BLaER1 (cell line): ENCODE data around the gene COL4A2.

Source experiments
- H3K27ac ChIP-seq: shearing (Covaris generic); formaldehyde crosslinking; 2 replicates; pipeline ENCODE4 v1.8.1; 2022
- H3K27me3 ChIP-seq: shearing (Covaris generic); formaldehyde crosslinking; 2 replicates; pipeline ENCODE4 v1.8.1; 2022
- H3K36me3 ChIP-seq: shearing (Covaris generic); formaldehyde crosslinking; 2 replicates; pipeline ENCODE4 v1.8.1; 2022
- H3K4me1 ChIP-seq: shearing (Covaris generic); formaldehyde crosslinking; 2 replicates; pipeline ENCODE4 v1.8.1; 2022
- H3K4me2 ChIP-seq: shearing (Covaris generic); formaldehyde crosslinking; 2 replicates; pipeline ENCODE4 v1.8.1; 2022
- H3K4me3 ChIP-seq: shearing (Covaris generic); formaldehyde crosslinking; 2 replicates; pipeline ENCODE4 v1.8.1; 2022
- H3K9ac ChIP-seq: shearing (Covaris generic); formaldehyde crosslinking; 2 replicates; pipeline ENCODE4 v1.8.1; 2022
- H3K9me3 ChIP-seq: shearing (Covaris generic); formaldehyde crosslinking; 2 replicates; pipeline ENCODE4 v1.8.1; 2022
- H4K20me1 ChIP-seq: shearing (Covaris generic); formaldehyde crosslinking; 2 replicates; pipeline ENCODE4 v1.8.1; 2022
- Cebpa-rat ChIP-seq: shearing (Covaris generic); IDR thresholded peaks from 2 replicates; pipeline ENCODE4 v1.8.1; 2022

Gene COL4A2

DNA sequence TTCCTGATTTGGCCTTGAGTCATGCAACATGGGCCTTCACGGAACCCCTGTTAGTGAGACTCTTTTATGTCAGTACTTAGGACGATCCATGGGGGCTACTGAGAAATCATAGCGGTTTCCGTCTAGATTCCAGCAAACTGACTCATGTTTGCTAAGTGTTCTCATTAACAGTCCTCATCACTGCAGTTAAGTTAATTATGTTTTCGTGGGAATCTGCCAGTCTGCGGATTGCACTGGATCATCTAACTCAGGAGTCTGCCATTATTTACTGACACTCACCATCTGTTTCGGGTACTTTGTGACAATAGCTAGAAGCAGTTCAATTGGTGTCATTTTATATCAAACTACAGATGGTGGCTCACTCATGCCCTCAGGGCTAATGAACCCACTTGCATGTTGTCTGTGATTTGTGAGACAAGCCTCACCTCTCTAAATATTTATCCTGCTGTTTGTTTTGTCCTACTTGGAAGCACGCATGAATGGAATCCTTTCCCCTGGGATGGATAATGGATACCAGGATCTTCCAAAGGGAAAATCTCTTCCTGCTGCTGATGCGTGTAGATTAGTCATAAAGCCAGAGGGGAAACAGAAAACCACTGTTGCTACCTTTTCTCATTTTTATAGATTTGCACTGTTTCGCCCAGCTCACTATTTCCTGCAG, 192.7 kb downstream of the COL4A2 start:
- Histone ChIP-seq H4K20me1 (no peaks in the 10 kb centered on the region), H3K4me3 (no peak overlapping the region), H3K9ac (no peak overlapping the region), H3K36me3 (no peaks in the 10 kb centered on the region), H3K4me2 (no peak overlapping the region), H3K4me1 (peaks cover 20% of the 10 kb centered on the region), H3K9me3 (peaks cover 20% of the 10 kb centered on the region), H3K27me3 (no peaks in the 10 kb centered on the region), H3K27ac (no peak overlapping the region)
- TF ChIP-seq Cebpa-rat, result no peak

DNA sequence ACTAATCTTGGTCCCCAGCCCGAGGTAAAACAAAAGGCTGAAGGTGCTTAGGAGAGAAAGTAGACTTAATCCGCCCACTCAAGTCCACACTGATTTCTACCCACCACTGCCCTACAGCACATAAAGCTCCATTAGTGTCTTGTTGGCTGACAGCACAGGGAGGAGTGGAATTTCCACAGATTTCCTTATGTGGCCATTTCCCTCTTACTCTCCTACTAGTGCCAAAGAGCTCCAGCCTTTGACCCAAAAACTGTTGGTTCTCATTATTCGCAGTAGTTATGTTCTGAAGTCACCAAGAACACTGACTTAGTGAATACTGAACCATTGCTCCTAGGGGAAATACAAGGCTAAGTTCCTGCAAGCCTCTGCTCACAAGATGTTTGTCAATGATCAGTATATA, 193.3 kb downstream of the COL4A2 start:
- Histone ChIP-seq H3K36me3 (no peaks in the 10 kb centered on the region), H3K27me3 (no peaks in the 10 kb centered on the region), H4K20me1 (no peaks in the 10 kb centered on the region), H3K4me3 (no peak overlapping the region), H3K4me2 (no peak overlapping the region), H3K27ac (no peak overlapping the region), H3K9ac (no peak overlapping the region), H3K4me1 (peaks cover 20% of the 10 kb centered on the region), H3K9me3 (peaks cover 20% of the 10 kb centered on the region)
- TF ChIP-seq Cebpa-rat, result no peak

DNA sequence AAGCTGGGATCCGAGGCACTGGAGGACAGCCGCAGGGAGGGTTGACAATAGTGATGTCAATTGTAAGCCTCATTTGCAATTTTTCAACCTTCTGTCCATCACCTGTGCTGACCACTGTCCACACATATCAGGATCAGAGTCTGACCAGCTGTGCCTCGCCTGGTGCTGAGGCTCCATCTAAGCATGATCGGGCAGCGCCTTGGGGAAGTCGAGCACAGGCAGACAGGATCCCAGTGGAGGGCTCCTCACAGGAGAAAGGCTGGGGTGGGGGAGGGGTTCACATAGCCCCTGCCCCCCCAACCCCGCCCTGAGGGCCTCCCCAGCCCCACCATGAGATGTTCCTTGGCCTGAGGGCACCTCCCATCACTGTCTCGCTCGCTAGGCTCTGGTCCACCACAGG, 194.1 kb downstream of the COL4A2 start:
- Histone ChIP-seq H3K9ac (no peak overlapping the region), H3K4me3 (no peak overlapping the region), H4K20me1 (no peaks in the 10 kb centered on the region), H3K36me3 (no peaks in the 10 kb centered on the region), H3K4me1 (peaks cover 20% of the 10 kb centered on the region), H3K4me2 (no peak overlapping the region), H3K27me3 (no peaks in the 10 kb centered on the region), H3K9me3 (peaks cover 20% of the 10 kb centered on the region), H3K27ac (no peak overlapping the region)
- no peak for TF ChIP-seq Cebpa-rat

DNA sequence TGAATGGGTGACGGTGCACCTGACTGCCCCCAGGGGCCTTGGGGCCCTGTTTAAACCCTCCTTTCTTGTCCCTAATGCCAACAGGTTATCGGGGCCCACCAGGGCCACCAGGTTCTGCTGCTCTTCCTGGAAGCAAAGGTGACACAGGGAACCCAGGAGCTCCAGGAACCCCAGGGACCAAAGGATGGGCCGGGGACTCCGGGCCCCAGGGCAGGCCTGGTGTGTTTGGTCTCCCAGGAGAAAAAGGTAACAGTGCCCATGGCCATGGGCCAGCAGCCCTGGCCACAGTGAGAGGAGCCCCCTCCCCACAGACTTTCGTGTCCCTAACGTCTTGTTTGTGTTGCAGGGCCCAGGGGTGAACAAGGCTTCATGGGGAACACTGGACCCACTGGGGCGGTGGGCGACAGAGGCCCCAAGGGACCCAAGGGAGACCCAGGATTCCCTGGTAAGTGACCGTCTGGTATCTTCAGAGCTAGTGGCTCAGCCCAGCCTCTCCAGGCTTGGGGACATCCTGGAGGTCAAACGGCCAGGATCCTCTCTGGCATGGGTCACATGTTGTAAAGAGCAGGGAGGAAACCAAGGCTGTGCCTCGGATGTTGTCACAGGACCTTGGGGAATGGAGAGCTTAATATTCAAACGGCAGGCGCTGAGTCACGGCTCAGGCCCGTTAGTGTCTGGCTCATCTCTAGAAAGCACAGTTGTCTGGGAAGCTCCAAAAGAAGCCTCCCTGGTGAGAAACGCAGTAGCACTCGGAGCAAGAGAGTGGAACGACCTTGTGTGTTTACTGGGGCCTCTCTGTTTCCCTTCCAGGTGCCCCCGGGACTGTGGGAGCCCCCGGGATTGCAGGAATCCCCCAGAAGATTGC, 196.2 kb downstream of the COL4A2 start:
- no peak for TF ChIP-seq Cebpa-rat

DNA sequence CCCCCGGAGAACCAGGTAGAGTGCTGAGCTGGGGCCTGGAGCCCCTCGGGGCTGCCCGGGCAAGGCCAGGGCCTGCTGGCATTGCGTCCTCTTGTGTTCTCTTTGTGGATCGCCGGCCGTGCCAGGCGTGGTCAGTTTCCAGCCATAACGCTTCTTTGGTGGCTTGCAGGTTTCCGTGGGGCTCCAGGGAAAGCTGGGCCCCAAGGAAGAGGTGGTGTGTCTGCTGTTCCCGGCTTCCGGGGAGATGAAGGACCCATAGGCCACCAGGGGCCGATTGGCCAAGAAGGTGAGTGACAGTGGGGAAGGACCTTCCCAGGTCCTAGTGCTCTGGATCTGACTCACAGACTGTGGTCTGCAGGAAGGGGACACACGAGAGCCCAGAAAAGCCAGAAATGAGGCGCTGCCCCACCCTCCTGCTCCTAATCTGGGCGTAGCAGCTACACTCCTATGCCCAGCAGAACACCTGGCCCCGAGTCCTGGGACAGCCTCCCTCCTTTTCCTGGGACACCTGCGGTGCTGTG, 197.0 kb downstream of the COL4A2 start:
- H3K27ac ChIP-seq, result peak overlapping the region; percentile 83
- 0 out of 2 replicates have a peak overlapping the region, but pooled peaks have one; percentile 46 for H3K9ac ChIP-seq
- peaks cover 36% of the 10 kb centered on the region for H3K4me1 ChIP-seq
- H3K27me3 ChIP-seq, result no peaks in the 10 kb centered on the region
- peak overlapping the region; percentile 89 for H3K4me2 ChIP-seq
- H4K20me1 ChIP-seq, result no peaks in the 10 kb centered on the region
- H3K4me3 ChIP-seq, result 0 out of 2 replicates have a peak overlapping the region, but pooled peaks have one; percentile 16
- H3K36me3 ChIP-seq, result no peaks in the 10 kb centered on the region
- TF ChIP-seq Cebpa-rat, result no peak
- peaks cover 20% of the 10 kb centered on the region for H3K9me3 ChIP-seq

More for the DNA sequence above, 196.2 kb downstream of the COL4A2 start:
- Histone ChIP-seq H3K27me3 (no peaks in the 10 kb centered on the region), H3K4me3 (0 out of 2 replicates have a peak overlapping the region, but pooled peaks have one; percentile 16), H3K4me2 (peak overlapping the region; percentile 89), H3K4me1 (peaks cover 36% of the 10 kb centered on the region), H3K36me3 (no peaks in the 10 kb centered on the region), H4K20me1 (no peaks in the 10 kb centered on the region), H3K9ac (peak overlapping the region; percentile 46; the same call in 1 of the 2 replicates), H3K9me3 (peaks cover 20% of the 10 kb centered on the region), H3K27ac (peak overlapping the region; percentile 83)

DNA sequence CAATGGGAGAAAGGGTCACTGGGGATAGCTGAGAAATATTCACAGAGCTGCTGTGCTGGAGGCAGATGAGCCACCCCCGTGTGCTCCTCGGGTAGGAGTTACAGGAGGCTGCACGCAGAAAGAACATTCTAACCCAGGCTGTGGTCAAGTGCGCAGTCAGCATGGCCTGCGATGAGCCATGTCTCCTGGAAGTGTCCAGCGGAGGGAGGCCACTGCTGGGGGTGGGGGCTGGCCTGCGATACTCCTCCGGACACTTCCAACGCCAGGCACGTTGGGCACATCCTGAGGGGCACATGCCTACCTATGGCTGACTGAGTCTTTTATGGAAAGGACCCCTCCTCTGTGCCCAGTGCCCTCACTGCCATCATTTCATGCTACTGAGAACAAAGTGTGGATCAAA, 198.5 kb downstream of the COL4A2 start:
- Histone ChIP-seq H3K4me3 (no peak overlapping the region), H3K9me3 (peaks cover 6% of the 10 kb centered on the region; the same call in 1 of the 2 replicates), H4K20me1 (no peaks in the 10 kb centered on the region), H3K4me1 (peaks cover 51% of the 10 kb centered on the region), H3K4me2 (no peak overlapping the region), H3K27me3 (no peaks in the 10 kb centered on the region), H3K36me3 (no peaks in the 10 kb centered on the region), H3K27ac (no peak overlapping the region), H3K9ac (no peak overlapping the region)
- no peak for TF ChIP-seq Cebpa-rat

DNA sequence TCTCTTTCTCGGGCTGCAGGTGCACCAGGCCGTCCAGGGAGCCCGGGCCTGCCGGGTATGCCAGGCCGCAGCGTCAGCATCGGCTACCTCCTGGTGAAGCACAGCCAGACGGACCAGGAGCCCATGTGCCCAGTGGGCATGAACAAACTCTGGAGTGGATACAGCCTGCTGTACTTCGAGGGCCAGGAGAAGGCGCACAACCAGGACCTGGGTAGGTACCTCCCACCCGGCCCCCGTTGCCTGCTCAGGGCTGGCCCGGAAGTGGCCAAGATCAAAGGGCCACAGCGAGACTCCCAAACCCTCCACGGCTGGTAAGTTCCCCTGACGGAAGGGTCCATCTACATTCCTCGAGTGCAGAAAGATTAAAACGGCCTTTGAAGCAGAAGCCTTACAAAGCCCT, 199.3 kb downstream of the COL4A2 start:
- Histone ChIP-seq H3K36me3 (no peaks in the 10 kb centered on the region), H3K4me3 (no peak overlapping the region), H3K9ac (no peak overlapping the region), H3K27me3 (no peaks in the 10 kb centered on the region), H3K4me1 (peaks cover 59% of the 10 kb centered on the region), H4K20me1 (no peaks in the 10 kb centered on the region), H3K9me3 (no peaks in the 10 kb centered on the region), H3K4me2 (no peak overlapping the region), H3K27ac (no peak overlapping the region)
- TF ChIP-seq Cebpa-rat, result no peak

DNA sequence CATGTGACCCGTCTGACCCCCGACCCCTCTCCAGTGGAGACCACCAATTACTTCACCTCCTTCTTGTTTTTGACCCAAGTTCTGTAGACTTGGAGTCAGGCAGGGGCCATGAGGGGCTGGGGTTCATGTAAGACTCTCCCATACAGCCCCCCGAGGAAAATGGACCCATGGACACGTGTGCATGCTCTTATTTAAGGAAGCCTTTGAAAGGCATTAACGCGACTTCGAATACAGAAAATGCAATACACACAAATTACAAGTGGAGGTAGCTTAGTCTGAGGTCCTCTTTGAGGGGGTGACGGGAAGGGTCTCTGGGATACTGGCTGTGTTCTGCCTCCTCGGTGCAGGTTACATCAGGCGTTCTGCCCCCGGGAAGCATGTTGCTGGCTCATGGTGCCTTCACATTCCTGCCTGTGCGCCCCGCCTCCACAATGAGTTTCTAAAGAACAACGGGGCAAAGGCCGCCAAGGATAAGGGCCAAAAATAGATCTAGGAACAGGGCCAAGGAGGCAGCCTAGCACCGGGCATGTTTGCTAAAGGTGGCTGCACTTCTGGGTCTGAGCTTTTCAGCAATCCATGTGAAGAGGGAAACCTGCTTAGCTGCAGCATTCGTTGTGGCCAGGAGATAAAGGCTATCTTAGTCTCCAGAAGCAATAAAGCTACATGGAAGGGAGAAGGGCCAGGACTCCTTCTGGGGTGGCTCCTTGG, 199.9 kb downstream of the COL4A2 start:
- no peaks in the 10 kb centered on the region for H3K36me3 ChIP-seq
- peaks cover 65% of the 10 kb centered on the region for H3K4me1 ChIP-seq
- no peak overlapping the region for H3K9ac ChIP-seq
- H3K4me3 ChIP-seq, result no peak overlapping the region
- no peaks in the 10 kb centered on the region for H3K9me3 ChIP-seq
- H3K4me2 ChIP-seq, result peak overlapping the region; percentile 18; the same call in 1 of the 2 replicates
- no peak overlapping the region for H3K27ac ChIP-seq
- H4K20me1 ChIP-seq, result no peaks in the 10 kb centered on the region
- no peak for TF ChIP-seq Cebpa-rat
- no peaks in the 10 kb centered on the region for H3K27me3 ChIP-seq

DNA sequence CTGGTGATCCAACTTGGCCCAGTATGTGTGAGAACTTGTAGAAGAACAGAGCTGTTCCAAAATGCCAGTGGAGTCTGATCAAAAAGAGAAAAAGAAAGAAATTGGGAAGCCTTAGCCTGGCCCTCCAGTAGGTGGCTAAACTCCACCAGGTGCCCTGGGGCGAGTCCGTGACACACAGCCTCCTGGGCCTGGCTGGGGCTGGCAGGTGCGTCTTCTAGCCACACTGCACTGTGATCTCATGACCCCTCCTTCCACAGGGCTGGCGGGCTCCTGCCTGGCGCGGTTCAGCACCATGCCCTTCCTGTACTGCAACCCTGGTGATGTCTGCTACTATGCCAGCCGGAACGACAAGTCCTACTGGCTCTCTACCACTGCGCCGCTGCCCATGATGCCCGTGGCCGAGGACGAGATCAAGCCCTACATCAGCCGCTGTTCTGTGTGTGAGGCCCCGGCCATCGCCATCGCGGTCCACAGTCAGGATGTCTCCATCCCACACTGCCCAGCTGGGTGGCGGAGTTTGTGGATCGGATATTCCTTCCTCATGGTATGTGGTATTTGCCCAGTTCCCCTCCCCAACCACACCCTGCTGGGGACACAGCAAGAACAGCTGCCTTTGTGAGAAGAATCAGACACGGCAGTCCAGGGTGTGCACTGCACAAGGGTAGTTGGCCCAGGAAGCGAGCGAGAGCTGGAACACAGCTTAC, 200.7 kb downstream of the COL4A2 start:
- Histone ChIP-seq H3K4me3 (no peak overlapping the region), H3K9me3 (no peaks in the 10 kb centered on the region), H3K4me2 (peak overlapping the region; percentile 18; the same call in 1 of the 2 replicates), H3K36me3 (no peaks in the 10 kb centered on the region), H3K4me1 (peaks cover 72% of the 10 kb centered on the region), H3K27ac (no peak overlapping the region), H3K27me3 (no peaks in the 10 kb centered on the region), H3K9ac (no peak overlapping the region), H4K20me1 (no peaks in the 10 kb centered on the region)
- no peak for TF ChIP-seq Cebpa-rat
